Lung (tissue), 16 donors: ENCODE data around the gene KLF6. TPM values are rescaled to one million over a fixed set of nuclear protein-coding genes. Genes with fewer than 3 reads are reported as not detected.

ENCODE experiments used
- ATAC-seq: fragments of 200-7000 bp; cut with Tn5 transposase; one replicate; pipeline ENCODE4 v1.9.1; 2020; ENCODE audit warnings: moderate number of reproducible peaks; ENCODE audit not compliant: insufficient read depth, low FRiP score
- DNase-seq, 3 donors: peaks; one replicate each; pipeline ENCODE4 v3.0.0-alpha.2; 2013 to 2017
- H3K27ac ChIP-seq, 2 donors: one replicate each; pipeline ENCODE4 v1.5.1; 2013; ENCODE audit warnings: mild to moderate bottlenecking in 2 of 2, moderate library complexity in 2 of 2, control low read depth in 1 of 2, inconsistent platforms in 1 of 2, low read depth in 1 of 2, low read length in 1 of 2
- H3K27me3 ChIP-seq, 3 donors: one replicate each; pipeline ENCODE4 v1.5.1; 2013; ENCODE audit warnings: low read length in 2 of 3; ENCODE audit not compliant: control insufficient read depth in 3 of 3, insufficient read depth in 3 of 3
- H3K36me3 ChIP-seq, 4 donors: one replicate each; pipeline ENCODE4 v1.5.1; 2013; ENCODE audit warnings: low read length in 4 of 4, mild to moderate bottlenecking in 1 of 4, moderate library complexity in 1 of 4; ENCODE audit not compliant: control insufficient read depth in 4 of 4, insufficient read depth in 4 of 4
- H3K4me1 ChIP-seq, 5 donors: one replicate each; pipeline ENCODE4 v1.5.1; 2013; ENCODE audit warnings: low read length in 5 of 5, mild to moderate bottlenecking in 2 of 5, moderate library complexity in 1 of 5; ENCODE audit not compliant: control insufficient read depth in 5 of 5, insufficient read depth in 5 of 5
- H3K4me3 ChIP-seq: one replicate; pipeline ENCODE4 v1.5.1; 2013; ENCODE audit warnings: mild to moderate bottlenecking, control low read depth, moderate library complexity
- H3K9ac ChIP-seq, 2 donors: one replicate each; pipeline ENCODE4 v1.5.1; 2013; ENCODE audit warnings: low read length in 2 of 2, control low read depth in 1 of 2; ENCODE audit not compliant: insufficient read depth in 1 of 2
- H3K9me3 ChIP-seq, 4 donors: one replicate each; pipeline ENCODE4 v1.5.1; 2013; ENCODE audit warnings: low read length in 3 of 4, mild to moderate bottlenecking in 1 of 4, moderate library complexity in 1 of 4; ENCODE audit not compliant: control insufficient read depth in 4 of 4, insufficient read depth in 3 of 4
- CTCF ChIP-seq: IDR thresholded peaks from 2 replicates; pipeline ENCODE4 v1.5.1; 2012; ENCODE audit warnings: mild to moderate bottlenecking; ENCODE audit errors: control extremely low read depth, extremely low read depth
- WGBS, 2 donors: extraction: QIAGEN DNeasy Blood & Tissue Kit; methylation state at CpG; one replicate each; pipeline ENCODE4 v1.1.7; 2013; 5-methylcytosine and 5-hydroxymethylcytosine counted together
- long read RNA-seq, 5 donors: transcript quantifications; one replicate each; lab custom pipeline, GENCODE V29; 2026
- polyA plus RNA-seq, 2 donors: library from polyadenylated mRNA; stranded (reverse); fragments of 200-250 nt; gene quantifications; one replicate each; pipeline ENCODE4 v1.2.1, GENCODE V29; 2013
- total RNA-seq, 2 donors: library from RNA; depleted of rRNA in 1 of 2; stranded (reverse); fragments of >200 nt in 1 of 2; gene quantifications; one replicate each; pipeline ENCODE4 v1.2.1, GENCODE V29; 2014 to 2021
- donor health status: control.
- donor health status: control.
- donor health status: Bipolar disorder and iron deficiency.
- donor health status: healthy.
- donor health status: DM: yes; HTN: yes; CAD: no.

Gene KLF6
- total RNA-seq (100 to 1,000 TPM; 173 to 264 TPM), polyA plus RNA-seq (100 to 1,000 TPM in 1 of 2 donors, 10 to 100 TPM in 1; 45.6 to 146 TPM)
- long read RNA-seq, donor 1, full-length matches to known transcripts = 33 of 38 reads
- long read RNA-seq, donor 1, partial matches to known transcripts = 5 of 38 reads
- long read RNA-seq, donor 1, other reads (novel, unspliced or antisense) = 0 of 38 reads
- long read RNA-seq, donor 2, full-length matches to known transcripts = 17 of 17 reads
- long read RNA-seq, donor 2, partial matches to known transcripts = 0 of 17 reads
- long read RNA-seq, donor 2, other reads (novel, unspliced or antisense) = 0 of 17 reads
- long read RNA-seq, donor 3, full-length matches to known transcripts = 18 of 18 reads
- long read RNA-seq, donor 3, partial matches to known transcripts = 0 of 18 reads
- long read RNA-seq, donor 3, other reads (novel, unspliced or antisense) = 0 of 18 reads
- long read RNA-seq, donor 4, full-length matches to known transcripts = 17 of 17 reads
- long read RNA-seq, donor 4, partial matches to known transcripts = 0 of 17 reads
- long read RNA-seq, donor 4, other reads (novel, unspliced or antisense) = 0 of 17 reads
- long read RNA-seq, donor 5, full-length matches to known transcripts = 44 of 53 reads
- long read RNA-seq, donor 5, partial matches to known transcripts = 9 of 53 reads
- long read RNA-seq, donor 5, other reads (novel, unspliced or antisense) = 0 of 53 reads

- H3K27me3 ChIP-seq = no peaks in the 10 kb centered on the region
- H3K9me3 ChIP-seq = peaks cover 0 to 2% (median under 1%) of the 10 kb centered on the region in 4 donors
- peak; percentile 5 for ATAC-seq
- peaks cover 14 to 38% (median 22%) of the 10 kb centered on the region in 4 donors for H3K36me3 ChIP-seq
- DNase-seq = peak; percentile 84 to 87 (median 85)
- WGBS, 2 donors = 0% methylated on average over 60 to 69 of the region's 69 CpGs
- H3K27ac ChIP-seq = peak within 1 kb of the TSS; percentile 100
- TF ChIP-seq CTCF = no peak
- peak within 1 kb of the TSS; percentile 96 to 100 for H3K9ac ChIP-seq
- peaks cover 3 to 46% (median 11%) of the 10 kb centered on the region in 5 donors for H3K4me1 ChIP-seq
- peak within 1 kb of the TSS; percentile 98 for H3K4me3 ChIP-seq
Measured at GRCh38 chr10:3784510-3785250, at the start of gene KLF6. KLF6 (minus strand) TSS chr10:3785209; CDS start chr10:3785014, 195 bp downstream.

- Histone ChIP-seq H3K4me1 (peaks cover 3 to 31% (median 12%) of the 10 kb centered on the region in 5 donors), H3K4me3 (no peak overlapping the region), H3K27ac (no peak overlapping the region), H3K36me3 (no peaks in the 10 kb centered on the region), H3K27me3 (no peaks in the 10 kb centered on the region), H3K9me3 (no peaks in the 10 kb centered on the region), H3K9ac (no peak overlapping the region)
- no peak for TF ChIP-seq CTCF
- ATAC-seq (no peak), DNase-seq (no peak)
- 91 to 93% methylated on average over 6 of the region's 6 CpGs for WGBS, 2 donors
Measured at GRCh38 chr10:3834404-3834803, 49.4 kb upstream of the KLF6 start.

- no peaks in the 10 kb centered on the region for H3K27me3 ChIP-seq
- ATAC-seq (no peak), DNase-seq (no peak)
- no peak overlapping the region for H3K27ac ChIP-seq
- H3K9ac ChIP-seq = no peak overlapping the region
- H3K4me1 ChIP-seq = peaks cover 3 to 38% (median 17%) of the 10 kb centered on the region in 5 donors
- H3K4me3 ChIP-seq = no peak overlapping the region
- WGBS, 2 donors = 97% methylated on average over 6 of the region's 6 CpGs
- H3K9me3 ChIP-seq = no peaks in the 10 kb centered on the region
- TF ChIP-seq CTCF = no peak
- H3K36me3 ChIP-seq = no peaks in the 10 kb centered on the region
Measured at GRCh38 chr10:3833046-3833445, 48.0 kb upstream of the KLF6 start.
